Right lobe of liver (tissue), 6 donors: ENCODE results near the gene DOCK6. TPM values are rescaled to one million over a fixed set of nuclear protein-coding genes. Genes with fewer than 3 reads are reported as not detected.

Experiments
- ATAC-seq, 4 donors: fragments of 200-7000 bp; cut with Tn5 transposase; one replicate each; pipeline ENCODE4 v1.9.1; 2020; ENCODE audit warnings: mild to moderate bottlenecking in 4 of 4, moderate library complexity in 4 of 4
- DNase-seq, 3 donors: peaks; one replicate each; pipeline ENCODE4 v3.0.0-alpha.2; 2020
- H3K27ac ChIP-seq, 3 donors: fragments of 200-600 bp; one replicate each; pipeline ENCODE4 v1.8.0; 2022
- H3K27me3 ChIP-seq, 2 donors: fragments of 200-600 bp; one replicate each; pipeline ENCODE4 v1.8.0; 2022
- H3K36me3 ChIP-seq, 4 donors: fragments of 200-600 bp; sonication (generic) in 1 of 4; one replicate each; pipeline versions ENCODE4 v1.5.1 to v1.8.0; 2017 to 2022; ENCODE audit warnings: control low read depth in 1 of 4
- H3K4me1 ChIP-seq, 4 donors: fragments of 200-600 bp; sonication (generic) in 1 of 4; one replicate each; pipeline versions ENCODE4 v1.5.1 to v1.8.0; 2017 to 2022; ENCODE audit warnings: control low read depth in 1 of 4
- H3K4me3 ChIP-seq, 3 donors: fragments of 200-600 bp; one replicate each; pipeline ENCODE4 v1.8.0; 2022
- H3K9me3 ChIP-seq, 4 donors: fragments of 200-600 bp; sonication (generic) in 1 of 4; one replicate each; pipeline versions ENCODE4 v1.5.1 to v1.8.0; 2017 to 2022; ENCODE audit warnings: control low read depth in 1 of 4
- POLR2A ChIP-seq: fragments of 450-650 bp; IDR thresholded peaks from one replicate; pipeline ENCODE4 v1.6.1; 2017; ENCODE audit warnings: antibody characterized with exemption, mild to moderate bottlenecking
- WGBS: methylation state at CpG from one replicate; pipeline ENCODE4 v1.1.6; 2018; ENCODE audit warnings: low coverage, low lambda C conversion rate; ENCODE audit not compliant: insufficient coverage; ENCODE audit errors: missing lambda C conversion rate; 5-methylcytosine and 5-hydroxymethylcytosine counted together
- intact Hi-C, 2 donors: fragments of 100-400 bp; cut with DNase I; formaldehyde crosslinking; loops; one replicate each; pipeline versions ENCODE4 v1.11.2 to v1.14.1; 2022
- total RNA-seq, 6 experiments: library from RNA; depleted of rRNA in 2 of 6; stranded (reverse); fragments of >200 nt in 2 of 6; fragmentation: NEBNext Ultra II Directional in 3 of 6; extraction: Animal tissue kit (Norgen Biotek cat#: 25700) in 3 of 6; gene quantifications; one replicate each; pipeline versions ENCODE4 v1.1.0 to v1.2.4, GENCODE V29; 2016 to 2023
- TF ChIP-seq, protein P1 (sequence below), 4 donors: fragments of 200-600 bp in 3 of 4; fragments of 450-650 bp in 1 of 4; IDR thresholded peaks; one replicate each; pipeline versions ENCODE4 v1.5.1 to v1.8.0; 2016 to 2022; ENCODE audit warnings: antibody characterized with exemption in 4 of 4, mild to moderate bottlenecking in 2 of 4
- donor health status: DM: no; HTN: yes; CAD: no.
- donor health status: DM: no; HTN: no; CAD: no.
- donor health status: DM: no; HTN: no; CAD: no.
- donor health status: DM: no; HTN: yes; CAD: no.
- donor health status: DM: no; HTN: yes; CAD: no.

Gene DOCK6
- total RNA-seq, 6 experiments from 2014 or later = 19.9 to 45.9 (median 30.4) TPM

DNA sequence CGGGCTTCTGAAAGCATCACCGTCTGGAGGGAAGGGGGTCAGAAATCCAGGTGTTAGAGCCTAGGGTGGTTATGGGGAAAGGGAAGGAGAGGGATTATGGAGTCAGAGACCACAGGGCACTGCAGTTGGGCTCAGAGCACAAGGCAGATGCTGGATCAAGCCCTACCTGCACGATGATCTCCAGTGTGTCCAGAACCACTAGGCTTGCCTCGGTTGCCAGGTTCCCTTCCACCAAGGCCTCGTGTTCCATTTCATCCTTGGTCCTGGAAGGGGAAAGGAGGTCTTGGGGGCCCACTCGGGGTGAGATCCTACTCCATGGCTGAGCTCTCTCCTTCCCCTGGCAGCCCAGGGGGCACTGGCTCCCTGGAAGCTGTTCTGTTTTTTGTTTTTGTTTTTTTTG is 47.9 kb downstream of the DOCK6 start:
- Histone ChIP-seq H3K4me1 (no peaks in the 10 kb centered on the region), H3K27me3 (no peaks in the 10 kb centered on the region), H3K4me3 (no peak overlapping the region), H3K27ac (no peak overlapping the region), H3K36me3 (peaks cover 0 to 23% (median 9%) of the 10 kb centered on the region in 4 donors), H3K9me3 (peaks cover 0 to 7% (median 0%) of the 10 kb centered on the region in 4 donors)
- intact Hi-C loops = loop anchor here (10.0 kb wide), 2 partner anchors 180 to 280 kb away; no protein-coding TSS in a partner anchor
- TF ChIP-seq, protein P1, sequence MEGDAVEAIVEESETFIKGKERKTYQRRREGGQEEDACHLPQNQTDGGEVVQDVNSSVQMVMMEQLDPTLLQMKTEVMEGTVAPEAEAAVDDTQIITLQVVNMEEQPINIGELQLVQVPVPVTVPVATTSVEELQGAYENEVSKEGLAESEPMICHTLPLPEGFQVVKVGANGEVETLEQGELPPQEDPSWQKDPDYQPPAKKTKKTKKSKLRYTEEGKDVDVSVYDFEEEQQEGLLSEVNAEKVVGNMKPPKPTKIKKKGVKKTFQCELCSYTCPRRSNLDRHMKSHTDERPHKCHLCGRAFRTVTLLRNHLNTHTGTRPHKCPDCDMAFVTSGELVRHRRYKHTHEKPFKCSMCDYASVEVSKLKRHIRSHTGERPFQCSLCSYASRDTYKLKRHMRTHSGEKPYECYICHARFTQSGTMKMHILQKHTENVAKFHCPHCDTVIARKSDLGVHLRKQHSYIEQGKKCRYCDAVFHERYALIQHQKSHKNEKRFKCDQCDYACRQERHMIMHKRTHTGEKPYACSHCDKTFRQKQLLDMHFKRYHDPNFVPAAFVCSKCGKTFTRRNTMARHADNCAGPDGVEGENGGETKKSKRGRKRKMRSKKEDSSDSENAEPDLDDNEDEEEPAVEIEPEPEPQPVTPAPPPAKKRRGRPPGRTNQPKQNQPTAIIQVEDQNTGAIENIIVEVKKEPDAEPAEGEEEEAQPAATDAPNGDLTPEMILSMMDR (IDR thresholded peaks at IDR 0.05) = no peak
- TF ChIP-seq POLR2A = no peak
- WGBS = no CpG with 5 or more reads among the region's 6 CpGs
- DNase-seq (no peak), ATAC-seq (no peak)

DNA sequence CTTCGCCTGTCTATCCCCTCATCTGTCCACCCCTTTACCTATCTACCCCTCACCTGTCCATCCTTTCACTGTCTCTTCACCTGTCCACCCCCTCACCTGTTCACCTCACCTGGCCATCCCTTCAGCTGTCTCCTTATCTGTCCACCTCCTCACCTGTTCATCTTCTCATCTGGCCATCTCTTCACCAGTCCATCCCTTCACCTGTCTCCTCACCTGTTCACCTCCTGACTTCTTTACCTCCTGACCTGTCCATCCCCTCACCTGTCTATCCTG is 51.7 kb downstream of the DOCK6 start:
- Histone ChIP-seq H3K27ac (no peak overlapping the region), H3K4me1 (no peaks in the 10 kb centered on the region), H3K9me3 (no peaks in the 10 kb centered on the region), H3K4me3 (no peak overlapping the region), H3K27me3 (no peaks in the 10 kb centered on the region), H3K36me3 (peaks cover 0 to 16% (median 4%) of the 10 kb centered on the region in 4 donors)
- DNase-seq = no peak
- WGBS = 89% methylated on average over 1 of the region's 1 CpG
- intact Hi-C loops = loop anchor here (10.0 kb wide), 2 partner anchors 176 to 276 kb away; no protein-coding TSS in a partner anchor
- TF ChIP-seq, protein P1 (IDR thresholded peaks at IDR 0.05) = no peak
- no peak for TF ChIP-seq POLR2A
- ATAC-seq = no peak

DNA sequence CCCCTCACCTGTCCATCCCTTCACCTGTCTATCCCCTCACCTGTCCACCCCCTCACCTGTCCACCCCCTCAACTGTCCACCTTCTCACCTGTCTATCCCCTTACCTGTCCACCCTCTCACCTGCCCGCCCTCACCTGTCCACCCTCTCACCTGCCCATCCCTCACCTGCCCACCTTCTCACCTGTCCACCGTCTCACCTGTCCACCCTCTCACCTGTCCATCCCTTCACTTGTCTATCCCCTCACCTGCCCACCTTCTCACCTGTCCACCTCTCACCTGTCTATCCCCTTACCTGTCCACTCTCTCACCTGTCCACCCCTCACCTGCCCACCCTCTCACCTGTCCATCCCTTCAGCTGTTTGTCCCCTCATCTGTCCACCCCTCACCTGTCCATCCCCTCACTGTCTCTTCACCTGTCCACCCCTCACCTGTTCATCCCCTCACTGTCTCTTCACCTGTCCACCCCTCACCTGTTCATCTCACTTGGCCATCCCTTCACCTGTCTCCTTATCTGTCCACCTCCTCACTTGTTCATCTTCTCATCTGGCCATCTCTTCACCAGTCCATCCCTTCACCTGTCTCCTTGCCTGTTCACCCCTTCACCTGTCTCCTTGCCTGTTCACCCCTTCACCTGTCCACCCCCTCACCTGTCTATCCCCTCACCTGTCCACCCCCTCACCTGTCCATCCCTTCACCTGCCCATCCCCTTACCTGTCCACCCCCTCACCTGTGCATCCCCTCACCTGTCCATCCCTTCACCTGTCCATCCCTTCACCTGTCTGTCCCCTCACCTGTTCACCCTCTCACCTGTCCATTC is 52.3 kb downstream of the DOCK6 start:
- intact Hi-C loops = loop anchor here (10.0 kb wide), 2 partner anchors 175 to 275 kb away; no protein-coding TSS in a partner anchor
- DNase-seq = no peak
- H3K27ac ChIP-seq = no peak overlapping the region
- no peak overlapping the region for H3K4me3 ChIP-seq
- H3K36me3 ChIP-seq = peaks cover 0 to 11% (median 4%) of the 10 kb centered on the region in 4 donors
- peaks cover 0 to 4% (median 2%) of the 10 kb centered on the region in 4 donors for H3K4me1 ChIP-seq
- TF ChIP-seq, protein P1 (IDR thresholded peaks at IDR 0.05) = no peak
- TF ChIP-seq POLR2A = no peak
- WGBS = 69% methylated on average over 2 of the region's 2 CpGs
- ATAC-seq = no peak
- no peaks in the 10 kb centered on the region for H3K9me3 ChIP-seq
- H3K27me3 ChIP-seq = no peaks in the 10 kb centered on the region

DNA sequence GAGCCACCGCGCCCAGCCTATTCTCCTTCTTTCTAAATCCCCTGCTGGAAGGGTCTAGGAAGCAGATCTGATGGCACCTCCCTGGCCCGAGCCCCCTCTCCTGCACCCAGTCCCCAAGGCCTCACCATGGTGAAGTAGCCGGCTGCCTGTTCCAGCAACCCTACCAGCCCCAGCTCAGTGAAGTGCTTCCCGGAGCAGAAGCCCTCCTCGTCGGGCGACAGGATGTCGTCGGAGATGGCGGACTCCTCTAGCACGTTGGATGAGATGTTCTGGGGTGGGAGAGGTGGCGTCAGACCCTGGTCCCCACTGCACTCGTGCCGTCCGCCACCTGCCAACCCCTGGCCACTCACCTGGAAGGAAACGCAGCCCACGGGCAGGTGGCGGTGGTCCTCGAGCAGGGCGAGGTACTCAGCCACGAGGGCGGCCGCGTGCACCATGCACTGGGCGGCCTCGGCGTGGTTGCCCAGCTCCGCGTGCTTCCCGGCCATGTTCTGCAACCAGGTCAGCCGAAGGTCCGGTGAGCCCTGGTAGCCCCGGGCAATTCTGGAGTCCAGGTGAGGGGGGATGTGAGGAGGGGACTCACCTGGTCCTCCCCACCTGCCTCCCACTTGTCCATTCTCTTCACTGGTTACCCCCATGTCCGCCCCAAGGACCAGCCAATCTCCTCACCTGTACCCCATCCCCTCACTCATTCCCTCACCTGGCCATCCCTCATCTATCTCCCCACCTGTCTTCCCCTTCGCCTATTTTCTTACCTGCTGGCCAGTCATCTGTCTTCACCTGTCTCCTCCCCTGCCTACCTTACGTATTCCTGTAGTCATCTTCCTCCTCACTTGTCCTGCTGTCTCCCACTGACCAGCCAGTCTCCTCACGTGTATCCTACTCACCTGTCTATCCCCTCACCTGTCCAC is 53.5 kb downstream of the DOCK6 start:
- Histone ChIP-seq H3K4me1 (peaks cover 0 to 14% (median 6%) of the 10 kb centered on the region in 4 donors), H3K9me3 (no peaks in the 10 kb centered on the region), H3K27me3 (no peaks in the 10 kb centered on the region), H3K36me3 (peaks cover 0 to 6% (median 1%) of the 10 kb centered on the region in 4 donors), H3K27ac (no peak overlapping the region), H3K4me3 (no peak overlapping the region)
- no peak for ATAC-seq
- TF ChIP-seq, protein P1 (IDR thresholded peaks at IDR 0.05) = no peak
- TF ChIP-seq POLR2A = no peak
- DNase-seq = no peak
- intact Hi-C loops = no loop called here
- 70% methylated on average over 5 of the region's 38 CpGs for WGBS
